Prostate gland (tissue), 2 donors: Measurements from ENCODE around the gene PAFAH1B1. TPM values are rescaled to one million over a fixed set of nuclear protein-coding genes. Genes with fewer than 3 reads are reported as not detected.

ENCODE experiments used
- DNase-seq: peaks from one replicate; pipeline ENCODE4 v3.0.0-alpha.2; 2019; ENCODE audit warnings: low spot score
- H3K27ac ChIP-seq, 2 donors: fragments of 200-600 bp; sonication (generic); 2 replicates each; pipeline ENCODE4 v1.5.1; 2017 to 2019
- H3K27me3 ChIP-seq: fragments of 200-600 bp; sonication (generic); replicated peaks from 2 replicates; pipeline ENCODE4 v1.5.1; 2019; ENCODE audit not compliant: insufficient read depth
- H3K36me3 ChIP-seq, 2 donors: fragments of 200-600 bp; sonication (generic); 1 replicate in 1 of 2; 2 replicates in 1 of 2; pipeline versions ENCODE4 v1.5.1 to v1.8.1; 2017 to 2019
- H3K4me1 ChIP-seq: fragments of 200-600 bp; sonication (generic); replicated peaks from 2 replicates; pipeline ENCODE4 v1.5.1; 2019
- H3K4me3 ChIP-seq, 2 donors: fragments of 200-600 bp; sonication (generic); 2 replicates each; pipeline ENCODE4 v1.5.1; 2017 to 2019
- H3K9me3 ChIP-seq: fragments of 200-600 bp; sonication (generic); 2 replicates; pipeline ENCODE4 v1.5.1; 2017
- POLR2A ChIP-seq: fragments of 450-650 bp; IDR thresholded peaks from one replicate; pipeline ENCODE4 v1.6.1; 2016; ENCODE audit warnings: antibody characterized with exemption, mild to moderate bottlenecking
- POLR2AphosphoS5 ChIP-seq: sonication (generic); formaldehyde crosslinking; IDR thresholded peaks from one replicate; pipeline ENCODE4 v1.6.1; 2017; ENCODE audit warnings: antibody characterized with exemption
- WGBS: methylation state at CpG from one replicate; pipeline ENCODE4 v1.1.5; 2018; 5-methylcytosine and 5-hydroxymethylcytosine counted together
- intact Hi-C: fragments of 100-400 bp; cut with DNase I; formaldehyde crosslinking; loops from one replicate; pipeline ENCODE4 v1.14.2; 2022
- total RNA-seq, 2 donors: library from RNA; depleted of rRNA; stranded (reverse); fragments of >200 nt; gene quantifications; one replicate each; pipeline ENCODE4 v1.1.0, GENCODE V29; 2016
- TF ChIP-seq, protein P1 (sequence below), 4 experiments: fragments of 200-600 bp in 2 of 4; fragments of 450-650 bp in 2 of 4; sonication (generic) in 2 of 4; IDR thresholded peaks; 1 replicate in 3 of 4; 2 replicates in 1 of 4; pipeline ENCODE4 v1.5.1; 2016 to 2019; ENCODE audit warnings: antibody characterized with exemption in 4 of 4, mild to moderate bottlenecking in 2 of 4, moderate library complexity in 2 of 4

The PAFAH1B1 gene
- total RNA-seq, 2 donors from 2014 or later, result 47.9 to 92.9 TPM

DNA sequence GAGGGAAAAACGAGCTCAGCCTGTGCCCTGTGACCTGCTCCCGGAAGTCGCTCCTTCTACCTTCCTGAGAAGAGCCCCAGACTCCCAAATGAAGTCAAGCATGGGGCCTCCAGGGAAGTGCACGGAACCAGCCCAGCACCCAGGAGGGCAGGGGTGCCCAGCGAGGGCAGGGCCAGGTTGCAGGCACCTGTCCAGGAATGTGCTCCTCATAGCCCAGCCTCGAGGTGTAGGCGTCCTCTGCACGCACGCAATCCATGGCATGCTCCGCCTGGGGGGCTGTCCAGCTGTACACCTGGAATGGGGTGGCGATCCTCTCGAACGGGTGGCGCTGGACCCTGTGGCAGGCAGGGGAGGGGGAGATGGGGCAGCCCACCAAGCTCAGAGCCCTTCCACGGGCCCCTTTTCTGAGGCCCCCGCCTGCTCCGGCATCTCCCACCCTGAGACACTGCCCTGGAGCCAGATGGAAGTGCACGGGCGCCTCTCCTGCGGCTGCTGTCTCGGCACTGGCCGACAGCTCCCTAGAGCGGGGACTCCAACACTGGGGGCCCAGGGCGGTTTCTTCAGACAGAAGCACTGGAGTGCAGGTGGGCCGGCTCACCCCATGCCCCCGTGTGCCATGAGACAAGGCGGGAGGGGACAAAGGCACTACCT is 107.2 kb downstream of the PAFAH1B1 start:
- WGBS, result 89% methylated on average over 23 of the region's 27 CpGs
- peaks cover 0 to 44% of the 10 kb centered on the region in 2 donors for H3K36me3 ChIP-seq
- TF ChIP-seq POLR2A, result no peak
- TF ChIP-seq, protein P1, sequence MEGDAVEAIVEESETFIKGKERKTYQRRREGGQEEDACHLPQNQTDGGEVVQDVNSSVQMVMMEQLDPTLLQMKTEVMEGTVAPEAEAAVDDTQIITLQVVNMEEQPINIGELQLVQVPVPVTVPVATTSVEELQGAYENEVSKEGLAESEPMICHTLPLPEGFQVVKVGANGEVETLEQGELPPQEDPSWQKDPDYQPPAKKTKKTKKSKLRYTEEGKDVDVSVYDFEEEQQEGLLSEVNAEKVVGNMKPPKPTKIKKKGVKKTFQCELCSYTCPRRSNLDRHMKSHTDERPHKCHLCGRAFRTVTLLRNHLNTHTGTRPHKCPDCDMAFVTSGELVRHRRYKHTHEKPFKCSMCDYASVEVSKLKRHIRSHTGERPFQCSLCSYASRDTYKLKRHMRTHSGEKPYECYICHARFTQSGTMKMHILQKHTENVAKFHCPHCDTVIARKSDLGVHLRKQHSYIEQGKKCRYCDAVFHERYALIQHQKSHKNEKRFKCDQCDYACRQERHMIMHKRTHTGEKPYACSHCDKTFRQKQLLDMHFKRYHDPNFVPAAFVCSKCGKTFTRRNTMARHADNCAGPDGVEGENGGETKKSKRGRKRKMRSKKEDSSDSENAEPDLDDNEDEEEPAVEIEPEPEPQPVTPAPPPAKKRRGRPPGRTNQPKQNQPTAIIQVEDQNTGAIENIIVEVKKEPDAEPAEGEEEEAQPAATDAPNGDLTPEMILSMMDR (IDR thresholded peaks at IDR 0.05), result no peak
- no peak for TF ChIP-seq POLR2AphosphoS5

DNA sequence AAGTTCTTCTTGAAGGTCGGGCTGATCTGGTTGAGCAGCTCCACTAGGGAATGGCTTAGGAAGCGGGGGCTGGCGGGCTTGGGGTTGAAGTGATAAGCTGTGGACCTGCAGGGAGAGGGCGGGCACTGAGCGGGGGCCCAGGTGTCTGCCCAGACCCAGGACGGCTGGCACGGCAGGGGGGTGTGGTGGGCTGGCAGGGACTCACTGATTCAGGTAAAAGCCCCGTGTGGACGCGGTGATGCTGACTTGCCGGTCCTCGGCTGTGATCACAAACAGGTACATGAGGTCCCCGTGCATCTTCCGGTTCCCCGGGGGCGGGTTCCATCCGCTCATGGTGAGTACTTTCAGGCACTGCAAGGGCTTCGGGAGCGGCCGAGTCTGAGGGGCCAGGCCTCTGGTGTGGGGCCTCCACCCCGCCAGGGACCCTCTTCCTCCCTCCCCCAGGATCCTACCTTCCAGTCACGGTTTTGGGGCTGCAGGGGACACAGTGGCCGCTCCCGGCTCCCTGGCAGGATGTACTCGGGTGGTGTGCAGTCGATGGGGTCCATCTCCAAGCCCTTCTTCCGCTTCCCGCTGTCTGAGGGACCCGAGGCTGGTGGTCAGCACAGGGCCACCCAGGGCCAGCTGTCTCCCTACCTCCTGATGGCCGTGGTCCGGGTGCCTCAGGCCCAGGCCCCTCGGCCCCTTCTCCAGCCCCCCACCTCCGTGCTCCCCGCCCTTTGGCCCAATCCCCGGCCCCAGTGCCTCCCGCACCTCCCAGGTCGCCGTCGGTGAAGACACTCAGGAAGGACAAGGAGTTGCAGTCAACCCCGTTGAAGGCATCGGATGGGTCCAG is 107.9 kb downstream of the PAFAH1B1 start:
- Histone ChIP-seq H3K9me3 (no peaks in the 10 kb centered on the region), H3K36me3 (peaks cover 0 to 42% of the 10 kb centered on the region in 2 donors), H3K4me3 (no peak overlapping the region), H3K4me1 (no peaks in the 10 kb centered on the region), H3K27ac (no peak overlapping the region), H3K27me3 (no peaks in the 10 kb centered on the region)
- WGBS, result 95% methylated on average over 38 of the region's 41 CpGs
- TF ChIP-seq POLR2A (no peak), POLR2AphosphoS5 (no peak)
- TF ChIP-seq, protein P1 (IDR thresholded peaks at IDR 0.05), result no peak
- intact Hi-C loops, result loop anchor here (10.0 kb wide), 1 partner anchor 277 kb away; no protein-coding TSS in a partner anchor
- DNase-seq, result no peak

More for the DNA sequence above, 107.2 kb downstream of the PAFAH1B1 start:
- no peak overlapping the region for H3K4me3 ChIP-seq
- intact Hi-C loops, result loop anchor here (10.0 kb wide), 1 partner anchor 276 kb away; no protein-coding TSS in a partner anchor
- H3K9me3 ChIP-seq, result no peaks in the 10 kb centered on the region
- no peaks in the 10 kb centered on the region for H3K27me3 ChIP-seq
- H3K4me1 ChIP-seq, result no peaks in the 10 kb centered on the region
- H3K27ac ChIP-seq, result no peak overlapping the region
- no peak for DNase-seq

DNA sequence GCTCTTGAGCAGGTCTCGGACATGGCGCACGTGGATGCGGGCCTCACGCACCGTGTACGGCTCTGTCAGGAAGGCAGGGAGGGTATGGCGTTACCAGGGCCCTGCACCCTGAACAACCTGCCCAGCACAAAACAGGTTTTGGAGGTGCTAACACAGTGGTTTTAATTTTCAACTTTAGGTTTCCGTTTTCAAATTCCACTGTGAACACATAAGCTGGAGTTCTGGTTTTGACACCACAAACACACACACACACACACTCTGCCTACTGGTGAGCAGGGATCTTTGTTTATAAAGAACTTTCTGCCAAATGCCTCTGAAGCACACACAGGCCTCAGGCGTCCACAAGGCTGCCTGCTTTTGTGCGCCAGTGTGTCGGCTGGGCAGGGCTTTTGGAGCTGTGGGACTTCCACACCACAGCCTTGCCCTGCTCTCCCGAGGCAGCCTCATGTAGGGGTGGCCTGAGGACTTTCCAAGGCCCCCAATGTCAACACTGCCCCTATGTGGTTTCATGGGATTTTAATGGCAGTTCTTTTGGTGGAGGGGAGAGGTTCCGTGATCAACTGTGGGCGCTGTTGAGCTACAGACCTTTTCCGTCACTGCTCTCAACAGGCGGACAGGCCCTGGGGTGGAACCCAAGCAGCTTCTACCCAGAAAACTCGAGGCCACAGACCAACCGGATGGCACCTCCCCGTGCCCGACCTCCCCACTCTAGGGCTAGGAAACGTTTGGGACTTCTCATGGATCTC is 108.7 kb downstream of the PAFAH1B1 start:
- WGBS, result 83% methylated on average over 22 of the region's 22 CpGs
- Histone ChIP-seq H3K36me3 (peaks cover 0 to 36% of the 10 kb centered on the region in 2 donors), H3K27ac (no peak overlapping the region), H3K4me3 (no peak overlapping the region), H3K4me1 (no peaks in the 10 kb centered on the region), H3K9me3 (no peaks in the 10 kb centered on the region), H3K27me3 (no peaks in the 10 kb centered on the region)
- TF ChIP-seq, protein P1 (IDR thresholded peaks at IDR 0.05), result no peak
- no peak for TF ChIP-seq POLR2AphosphoS5
- no peak for TF ChIP-seq POLR2A
- DNase-seq, result no peak
- intact Hi-C loops, result loop anchor here (10.0 kb wide), 1 partner anchor 277 kb away; no protein-coding TSS in a partner anchor

DNA sequence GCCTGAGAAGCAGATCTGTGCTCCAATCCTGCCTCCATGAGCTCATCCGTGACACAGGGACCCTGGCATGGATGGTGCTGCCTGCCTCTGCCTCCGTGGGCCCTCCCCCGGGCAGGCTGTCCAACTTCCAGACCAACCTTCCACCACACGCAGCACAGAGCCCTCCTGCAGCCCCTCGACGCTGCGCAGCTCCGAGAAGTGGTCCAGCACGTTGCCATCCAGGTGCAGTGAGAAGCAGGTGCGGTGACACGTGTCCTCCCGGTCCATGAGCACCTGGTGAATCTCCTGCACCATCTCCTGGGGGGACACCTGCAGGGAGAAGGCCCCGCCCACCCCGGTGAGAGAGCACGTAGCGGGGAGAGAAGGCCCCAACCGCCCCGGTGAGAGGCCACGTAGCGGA is 109.7 kb downstream of the PAFAH1B1 start:
- Histone ChIP-seq H3K4me3 (no peak overlapping the region), H3K9me3 (no peaks in the 10 kb centered on the region), H3K27ac (no peak overlapping the region), H3K27me3 (no peaks in the 10 kb centered on the region), H3K36me3 (peaks cover 0 to 30% of the 10 kb centered on the region in 2 donors), H3K4me1 (peaks cover 3% of the 10 kb centered on the region)
- no peak for TF ChIP-seq POLR2AphosphoS5
- TF ChIP-seq POLR2A, result no peak
- TF ChIP-seq, protein P1 (IDR thresholded peaks at IDR 0.05), result no peak
- intact Hi-C loops, result loop anchor here (10.0 kb wide), 1 partner anchor 278 kb away; no protein-coding TSS in a partner anchor
- no peak for DNase-seq
- 93% methylated on average over 20 of the region's 20 CpGs for WGBS
